ENCODE measurements around the gene MYO3B.

The MYO3B gene

GRCh38 chr2:170512266-170512665 lies 334.3 kb downstream of the MYO3B start:
- Histone ChIP-seq H3K27ac (ENCODE audit: low read length) (no peak overlapping the region), H4K20me1 (ENCODE audit: insufficient read depth, low read length) (no peaks in the 10 kb centered on the region), H3K4me1 (ENCODE audit: insufficient read depth, low read length) (peaks cover 5% of the 10 kb centered on the region; the same call in 1 of the 2 replicates), H2AFZ (ENCODE audit: low read depth, low read length) (no peak overlapping the region), H3K27me3 (ENCODE audit: insufficient read depth, low read length, poor library complexity) (peaks cover 20% of the 10 kb centered on the region), H3K36me3 (ENCODE audit: insufficient read depth, low read length) (no peaks in the 10 kb centered on the region), H3K4me3 (ENCODE audit: low read depth in 1 of 2, low read length in 2 of 2) (no peak overlapping the region), H3K79me2 (ENCODE audit: insufficient read depth, low read length) (no peaks in the 10 kb centered on the region), H3K4me2 (ENCODE audit: insufficient read depth, low read length) (no peak overlapping the region), H3K9ac (ENCODE audit: low read depth, low read length) (no peak overlapping the region), H3K9me3 (ENCODE audit: insufficient read depth, low read length, severe bottlenecking) (no peaks in the 10 kb centered on the region)
- no peak for TF ChIP-seq EZH2 (IDR thresholded peaks at IDR 0.05; ENCODE audit: borderline replicate concordance, low read depth, low read length, severe bottlenecking)
- TF ChIP-seq, protein P1, sequence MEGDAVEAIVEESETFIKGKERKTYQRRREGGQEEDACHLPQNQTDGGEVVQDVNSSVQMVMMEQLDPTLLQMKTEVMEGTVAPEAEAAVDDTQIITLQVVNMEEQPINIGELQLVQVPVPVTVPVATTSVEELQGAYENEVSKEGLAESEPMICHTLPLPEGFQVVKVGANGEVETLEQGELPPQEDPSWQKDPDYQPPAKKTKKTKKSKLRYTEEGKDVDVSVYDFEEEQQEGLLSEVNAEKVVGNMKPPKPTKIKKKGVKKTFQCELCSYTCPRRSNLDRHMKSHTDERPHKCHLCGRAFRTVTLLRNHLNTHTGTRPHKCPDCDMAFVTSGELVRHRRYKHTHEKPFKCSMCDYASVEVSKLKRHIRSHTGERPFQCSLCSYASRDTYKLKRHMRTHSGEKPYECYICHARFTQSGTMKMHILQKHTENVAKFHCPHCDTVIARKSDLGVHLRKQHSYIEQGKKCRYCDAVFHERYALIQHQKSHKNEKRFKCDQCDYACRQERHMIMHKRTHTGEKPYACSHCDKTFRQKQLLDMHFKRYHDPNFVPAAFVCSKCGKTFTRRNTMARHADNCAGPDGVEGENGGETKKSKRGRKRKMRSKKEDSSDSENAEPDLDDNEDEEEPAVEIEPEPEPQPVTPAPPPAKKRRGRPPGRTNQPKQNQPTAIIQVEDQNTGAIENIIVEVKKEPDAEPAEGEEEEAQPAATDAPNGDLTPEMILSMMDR (IDR thresholded peaks at IDR 0.05; ENCODE audit: borderline replicate concordance, extremely low read depth, low read length, poor library complexity, severe bottlenecking): no peak
- DNase-seq (no peak), ATAC-seq (ENCODE audit: insufficient read depth, low read depth) (no peak)

GRCh38 chr2:170514140-170514539 lies 336.2 kb downstream of the MYO3B start:
- DNase-seq: no peak

DNA sequence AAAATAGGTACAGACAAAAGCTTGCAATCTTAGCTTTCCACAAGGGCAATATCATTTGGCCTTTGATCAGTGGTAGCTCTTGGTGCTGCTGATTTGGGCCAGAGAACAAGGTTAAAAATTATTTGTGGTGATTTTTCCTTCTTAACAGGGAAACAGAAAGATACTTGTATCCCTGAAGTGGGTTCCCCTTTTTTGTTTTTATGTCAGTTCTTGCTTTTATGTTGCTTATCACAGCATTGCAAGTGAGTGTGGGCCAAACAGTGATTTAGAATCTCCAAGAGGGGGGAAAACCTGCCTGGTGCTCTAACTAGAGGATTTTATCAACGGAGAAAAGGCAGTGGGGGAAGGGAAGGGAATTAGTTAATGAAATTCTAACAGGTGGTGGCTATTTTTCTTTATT lies 339.6 kb downstream of the MYO3B start:
- no peaks in the 10 kb centered on the region for H3K36me3 ChIP-seq (ENCODE audit: insufficient read depth, low read length)
- DNase-seq (no peak), ATAC-seq (ENCODE audit: insufficient read depth, low read depth) (no peak)
- no peak overlapping the region for H3K4me2 ChIP-seq (ENCODE audit: insufficient read depth, low read length)
- H3K4me1 ChIP-seq (ENCODE audit: insufficient read depth, low read length): no peaks in the 10 kb centered on the region
- no peaks in the 10 kb centered on the region for H4K20me1 ChIP-seq (ENCODE audit: insufficient read depth, low read length)
- H3K4me3 ChIP-seq (ENCODE audit: low read depth in 1 of 2, low read length in 2 of 2): no peak overlapping the region
- H3K27me3 ChIP-seq (ENCODE audit: insufficient read depth, low read length, poor library complexity): peaks cover 13% of the 10 kb centered on the region
- no peaks in the 10 kb centered on the region for H3K9me3 ChIP-seq (ENCODE audit: insufficient read depth, low read length, severe bottlenecking)
- no peak overlapping the region for H3K9ac ChIP-seq (ENCODE audit: low read depth, low read length)
- H3K79me2 ChIP-seq (ENCODE audit: insufficient read depth, low read length): no peaks in the 10 kb centered on the region
- no peak for TF ChIP-seq EZH2 (IDR thresholded peaks at IDR 0.05; ENCODE audit: borderline replicate concordance, low read depth, low read length, severe bottlenecking)
- TF ChIP-seq, protein P1 (IDR thresholded peaks at IDR 0.05; ENCODE audit: borderline replicate concordance, extremely low read depth, low read length, poor library complexity, severe bottlenecking): no peak
- H2AFZ ChIP-seq (ENCODE audit: low read depth, low read length): no peak overlapping the region
- no peak overlapping the region for H3K27ac ChIP-seq (ENCODE audit: low read length)

More at GRCh38 chr2:170514140-170514539, 336.2 kb downstream of the MYO3B start:
- no peaks in the 10 kb centered on the region for H4K20me1 ChIP-seq (ENCODE audit: insufficient read depth, low read length)
- H3K27ac ChIP-seq (ENCODE audit: low read length): no peak overlapping the region
- H3K36me3 ChIP-seq (ENCODE audit: insufficient read depth, low read length): no peaks in the 10 kb centered on the region
- H3K4me3 ChIP-seq (ENCODE audit: low read depth in 1 of 2, low read length in 2 of 2): no peak overlapping the region
- peaks cover 24% of the 10 kb centered on the region for H3K27me3 ChIP-seq (ENCODE audit: insufficient read depth, low read length, poor library complexity)
- no peak overlapping the region for H3K4me2 ChIP-seq (ENCODE audit: insufficient read depth, low read length)
- no peaks in the 10 kb centered on the region for H3K9me3 ChIP-seq (ENCODE audit: insufficient read depth, low read length, severe bottlenecking)
- H2AFZ ChIP-seq (ENCODE audit: low read depth, low read length): no peak overlapping the region
- no peak for ATAC-seq (ENCODE audit: insufficient read depth, low read depth)
- no peak overlapping the region for H3K9ac ChIP-seq (ENCODE audit: low read depth, low read length)
- no peak for TF ChIP-seq EZH2 (IDR thresholded peaks at IDR 0.05; ENCODE audit: borderline replicate concordance, low read depth, low read length, severe bottlenecking)
- TF ChIP-seq, protein P1 (IDR thresholded peaks at IDR 0.05; ENCODE audit: borderline replicate concordance, extremely low read depth, low read length, poor library complexity, severe bottlenecking): no peak
- H3K4me1 ChIP-seq (ENCODE audit: insufficient read depth, low read length): no peaks in the 10 kb centered on the region
- no peaks in the 10 kb centered on the region for H3K79me2 ChIP-seq (ENCODE audit: insufficient read depth, low read length)

DNA sequence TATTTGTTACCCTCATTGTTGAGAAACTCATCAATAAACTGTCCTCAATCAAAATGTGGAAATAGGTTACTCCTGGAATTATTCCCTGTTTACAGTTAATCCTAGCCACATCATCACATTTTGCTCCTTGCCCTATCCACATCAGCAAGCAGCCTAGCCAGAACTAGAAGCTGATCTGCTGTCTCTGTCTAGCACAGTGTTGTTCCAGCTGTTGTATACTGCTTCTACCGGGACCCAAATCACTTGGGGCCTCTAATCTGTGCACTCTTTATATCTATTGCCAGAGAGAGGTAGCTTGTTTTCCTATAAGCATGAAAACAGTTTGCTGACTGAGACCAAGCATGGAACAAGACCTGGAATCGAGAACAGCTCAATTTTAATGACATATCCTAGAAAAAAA lies 341.0 kb downstream of the MYO3B start:
- Histone ChIP-seq H3K27me3 (ENCODE audit: insufficient read depth, low read length, poor library complexity) (peaks cover 9% of the 10 kb centered on the region), H3K27ac (ENCODE audit: low read length) (no peak overlapping the region), H3K79me2 (ENCODE audit: insufficient read depth, low read length) (no peaks in the 10 kb centered on the region), H4K20me1 (ENCODE audit: insufficient read depth, low read length) (no peaks in the 10 kb centered on the region), H2AFZ (ENCODE audit: low read depth, low read length) (no peak overlapping the region), H3K36me3 (ENCODE audit: insufficient read depth, low read length) (no peaks in the 10 kb centered on the region), H3K4me2 (ENCODE audit: insufficient read depth, low read length) (no peak overlapping the region), H3K9me3 (ENCODE audit: insufficient read depth, low read length, severe bottlenecking) (no peaks in the 10 kb centered on the region), H3K4me1 (ENCODE audit: insufficient read depth, low read length) (no peaks in the 10 kb centered on the region), H3K4me3 (ENCODE audit: low read depth in 1 of 2, low read length in 2 of 2) (no peak overlapping the region), H3K9ac (ENCODE audit: low read depth, low read length) (no peak overlapping the region)
- no peak for DNase-seq
- TF ChIP-seq, protein P1 (IDR thresholded peaks at IDR 0.05; ENCODE audit: borderline replicate concordance, extremely low read depth, low read length, poor library complexity, severe bottlenecking): no peak
- no peak for TF ChIP-seq EZH2 (IDR thresholded peaks at IDR 0.05; ENCODE audit: borderline replicate concordance, low read depth, low read length, severe bottlenecking)
- ATAC-seq (ENCODE audit: insufficient read depth, low read depth): no peak

Measured in DND-41 (cell line).